Fibroblast of lung (primary cell): Measurements from ENCODE around the gene VANGL2.
A peak's percentile ranks its signal among the peaks of the same experiment; 100 is the strongest.

Experiments used
- EZH2 ChIP-seq: IDR thresholded peaks from 2 replicates; pipeline ENCODE4 v1.5.1; 2012; ENCODE audit warnings: low read length, control low read depth, mild to moderate bottlenecking; ENCODE audit errors: missing control alignments
- TF ChIP-seq, protein P1 (sequence below), 2 donors: IDR thresholded peaks in 1 of 2; conservative IDR thresholded peaks in 1 of 2; 1 replicate in 1 of 2; 2 replicates in 1 of 2; pipeline ENCODE4 v1.5.1; 2011 to 2012; ENCODE audit warnings: low read length in 2 of 2, control low read depth in 1 of 2, inconsistent platforms in 1 of 2, low read depth in 1 of 2, mild to moderate bottlenecking in 1 of 2

DNA sequence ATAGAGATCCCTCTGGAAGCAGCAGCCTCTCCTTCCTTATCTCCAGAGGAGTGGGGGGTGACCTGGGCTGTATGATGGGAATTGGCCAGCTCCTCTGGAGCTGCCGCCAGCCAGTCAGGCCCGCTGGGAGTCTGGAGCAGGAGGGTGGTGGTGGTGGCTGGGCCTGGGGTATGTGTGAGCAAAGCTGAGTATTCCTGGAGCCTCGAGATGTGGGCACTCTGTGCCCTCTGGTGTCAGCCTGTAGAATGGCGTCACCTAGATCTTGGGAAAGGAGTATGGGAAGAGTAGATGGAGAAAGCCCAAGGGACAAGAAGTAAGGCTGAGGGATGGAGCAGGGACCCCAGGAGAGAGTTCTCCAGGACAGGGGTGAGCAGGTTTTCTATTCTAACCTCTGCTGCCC lies 16.0 kb downstream of the VANGL2 start:
- TF ChIP-seq, protein P1, sequence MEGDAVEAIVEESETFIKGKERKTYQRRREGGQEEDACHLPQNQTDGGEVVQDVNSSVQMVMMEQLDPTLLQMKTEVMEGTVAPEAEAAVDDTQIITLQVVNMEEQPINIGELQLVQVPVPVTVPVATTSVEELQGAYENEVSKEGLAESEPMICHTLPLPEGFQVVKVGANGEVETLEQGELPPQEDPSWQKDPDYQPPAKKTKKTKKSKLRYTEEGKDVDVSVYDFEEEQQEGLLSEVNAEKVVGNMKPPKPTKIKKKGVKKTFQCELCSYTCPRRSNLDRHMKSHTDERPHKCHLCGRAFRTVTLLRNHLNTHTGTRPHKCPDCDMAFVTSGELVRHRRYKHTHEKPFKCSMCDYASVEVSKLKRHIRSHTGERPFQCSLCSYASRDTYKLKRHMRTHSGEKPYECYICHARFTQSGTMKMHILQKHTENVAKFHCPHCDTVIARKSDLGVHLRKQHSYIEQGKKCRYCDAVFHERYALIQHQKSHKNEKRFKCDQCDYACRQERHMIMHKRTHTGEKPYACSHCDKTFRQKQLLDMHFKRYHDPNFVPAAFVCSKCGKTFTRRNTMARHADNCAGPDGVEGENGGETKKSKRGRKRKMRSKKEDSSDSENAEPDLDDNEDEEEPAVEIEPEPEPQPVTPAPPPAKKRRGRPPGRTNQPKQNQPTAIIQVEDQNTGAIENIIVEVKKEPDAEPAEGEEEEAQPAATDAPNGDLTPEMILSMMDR (conservative IDR thresholded peaks at IDR 0.05 in 1 of 2, IDR thresholded peaks at IDR 0.05 in 1 of 2; ENCODE audit: low read depth in 1 of 2, low read length in 2 of 2): peak; percentile 26 to 42
- TF ChIP-seq EZH2: no peak
